Measurements from ENCODE around the gene MAGEB16.

GRCh38 chrX:35847736-35848135, 49.6 kb downstream of the MAGEB16 start:
- no peak for TF ChIP-seq CTCF (optimal IDR thresholded peaks at IDR 0.05 in 1 of 3, IDR thresholded peaks at IDR 0.05 in 1 of 3, conservative IDR thresholded peaks at IDR 0.05 in 1 of 3; ENCODE audit: extremely low read depth in 1 of 3, insufficient read depth in 2 of 3, low read length in 3 of 3)
- TF ChIP-seq EZH2 (IDR thresholded peaks at IDR 0.05; ENCODE audit: low read length): no peak
